ENCODE measurements around the gene HSPB2.
"Not testable (repeated sequence)": the region's sequence is repeated elsewhere in the genome, so short reads cannot be mapped to it uniquely, and the experiment has no call there.

- TF ChIP-seq, protein P1, sequence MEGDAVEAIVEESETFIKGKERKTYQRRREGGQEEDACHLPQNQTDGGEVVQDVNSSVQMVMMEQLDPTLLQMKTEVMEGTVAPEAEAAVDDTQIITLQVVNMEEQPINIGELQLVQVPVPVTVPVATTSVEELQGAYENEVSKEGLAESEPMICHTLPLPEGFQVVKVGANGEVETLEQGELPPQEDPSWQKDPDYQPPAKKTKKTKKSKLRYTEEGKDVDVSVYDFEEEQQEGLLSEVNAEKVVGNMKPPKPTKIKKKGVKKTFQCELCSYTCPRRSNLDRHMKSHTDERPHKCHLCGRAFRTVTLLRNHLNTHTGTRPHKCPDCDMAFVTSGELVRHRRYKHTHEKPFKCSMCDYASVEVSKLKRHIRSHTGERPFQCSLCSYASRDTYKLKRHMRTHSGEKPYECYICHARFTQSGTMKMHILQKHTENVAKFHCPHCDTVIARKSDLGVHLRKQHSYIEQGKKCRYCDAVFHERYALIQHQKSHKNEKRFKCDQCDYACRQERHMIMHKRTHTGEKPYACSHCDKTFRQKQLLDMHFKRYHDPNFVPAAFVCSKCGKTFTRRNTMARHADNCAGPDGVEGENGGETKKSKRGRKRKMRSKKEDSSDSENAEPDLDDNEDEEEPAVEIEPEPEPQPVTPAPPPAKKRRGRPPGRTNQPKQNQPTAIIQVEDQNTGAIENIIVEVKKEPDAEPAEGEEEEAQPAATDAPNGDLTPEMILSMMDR (IDR thresholded peaks at IDR 0.05): not testable (repeated sequence)
- not testable (repeated sequence) for TF ChIP-seq POLR2A (IDR thresholded peaks at IDR 0.05)
Measured at GRCh38 chr11:111933176-111933575, 20.6 kb downstream of the HSPB2 start.
